Fibroblast of pulmonary artery (primary cell): ENCODE measurements around the gene ZNF12.

Experiments used
- DNase-seq: peaks from one replicate; pipeline ENCODE4 v3.0.0-alpha.2; 2010; ENCODE audit warnings: low read depth
- H3K4me3 ChIP-seq: replicated peaks from 2 replicates; pipeline ENCODE4 v1.5.1; 2011; ENCODE audit warnings: low read depth, mild to moderate bottlenecking, control low read depth, low read length, moderate library complexity
- TF ChIP-seq, protein P1 (sequence below): IDR thresholded peaks from 2 replicates; pipeline ENCODE4 v1.5.1; 2011; ENCODE audit warnings: mild to moderate bottlenecking, control low read depth, low read length, inconsistent platforms; ENCODE audit errors: missing control alignments

The ZNF12 gene

DNA sequence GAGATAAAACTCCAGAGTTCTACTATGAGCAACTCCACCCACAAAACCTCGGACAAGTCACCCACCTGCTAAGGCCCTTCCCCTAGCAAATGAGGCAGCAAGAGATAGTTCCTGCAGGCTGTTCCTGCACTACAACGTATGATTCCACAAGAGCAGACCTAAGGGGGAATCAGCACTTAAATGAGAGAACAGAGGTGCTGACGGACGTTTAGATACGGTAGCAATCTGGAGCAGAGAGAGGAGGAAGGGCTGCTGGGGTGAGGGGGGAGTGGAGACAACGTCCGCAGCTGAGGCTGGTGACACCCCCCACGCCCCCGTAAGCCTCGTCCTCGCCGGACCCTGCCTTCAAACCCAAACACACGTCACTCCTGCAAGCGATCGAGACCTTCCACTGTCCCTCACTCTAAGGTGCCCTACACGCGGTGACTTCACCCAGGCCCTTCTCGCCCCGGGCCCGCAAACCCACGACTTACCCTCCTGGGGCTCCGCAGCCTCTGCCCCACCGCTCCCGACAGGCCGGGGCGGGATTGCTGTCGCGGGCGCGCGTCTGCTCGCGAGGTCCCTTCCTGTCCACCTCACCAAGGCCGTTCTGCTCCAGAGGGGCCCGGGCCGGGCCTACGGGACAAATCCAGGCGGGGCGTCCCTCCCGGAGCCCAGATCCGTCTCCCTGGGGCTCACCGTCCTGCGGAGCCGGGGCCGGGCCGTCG lies 635 bp downstream of the ZNF12 start:
- peak; percentile 35 for DNase-seq
- TF ChIP-seq, protein P1, sequence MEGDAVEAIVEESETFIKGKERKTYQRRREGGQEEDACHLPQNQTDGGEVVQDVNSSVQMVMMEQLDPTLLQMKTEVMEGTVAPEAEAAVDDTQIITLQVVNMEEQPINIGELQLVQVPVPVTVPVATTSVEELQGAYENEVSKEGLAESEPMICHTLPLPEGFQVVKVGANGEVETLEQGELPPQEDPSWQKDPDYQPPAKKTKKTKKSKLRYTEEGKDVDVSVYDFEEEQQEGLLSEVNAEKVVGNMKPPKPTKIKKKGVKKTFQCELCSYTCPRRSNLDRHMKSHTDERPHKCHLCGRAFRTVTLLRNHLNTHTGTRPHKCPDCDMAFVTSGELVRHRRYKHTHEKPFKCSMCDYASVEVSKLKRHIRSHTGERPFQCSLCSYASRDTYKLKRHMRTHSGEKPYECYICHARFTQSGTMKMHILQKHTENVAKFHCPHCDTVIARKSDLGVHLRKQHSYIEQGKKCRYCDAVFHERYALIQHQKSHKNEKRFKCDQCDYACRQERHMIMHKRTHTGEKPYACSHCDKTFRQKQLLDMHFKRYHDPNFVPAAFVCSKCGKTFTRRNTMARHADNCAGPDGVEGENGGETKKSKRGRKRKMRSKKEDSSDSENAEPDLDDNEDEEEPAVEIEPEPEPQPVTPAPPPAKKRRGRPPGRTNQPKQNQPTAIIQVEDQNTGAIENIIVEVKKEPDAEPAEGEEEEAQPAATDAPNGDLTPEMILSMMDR = no peak
- peak overlapping the region; percentile 91 for H3K4me3 ChIP-seq

DNA sequence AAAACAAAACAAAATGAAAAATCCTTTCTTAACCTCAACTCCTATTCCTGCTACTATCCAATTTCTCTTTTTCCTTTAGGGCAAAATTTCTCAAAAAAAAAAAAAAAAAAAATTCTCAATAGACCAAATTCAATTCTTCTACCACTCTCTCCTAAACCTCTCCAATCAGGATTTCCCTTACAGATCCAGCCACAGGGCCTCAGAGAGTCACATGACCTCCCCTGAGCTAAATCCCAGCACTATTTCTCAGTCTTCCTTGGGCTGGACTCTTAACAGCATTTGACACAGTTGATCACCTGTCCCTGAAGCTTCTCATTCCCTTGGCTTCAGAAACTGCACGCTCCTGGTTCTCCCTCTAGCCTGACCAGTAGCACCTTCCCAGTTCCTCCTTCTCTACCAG lies 4.9 kb downstream of the ZNF12 start:
- DNase-seq = no peak
- TF ChIP-seq, protein P1 = no peak
- H3K4me3 ChIP-seq = no peak overlapping the region

DNA sequence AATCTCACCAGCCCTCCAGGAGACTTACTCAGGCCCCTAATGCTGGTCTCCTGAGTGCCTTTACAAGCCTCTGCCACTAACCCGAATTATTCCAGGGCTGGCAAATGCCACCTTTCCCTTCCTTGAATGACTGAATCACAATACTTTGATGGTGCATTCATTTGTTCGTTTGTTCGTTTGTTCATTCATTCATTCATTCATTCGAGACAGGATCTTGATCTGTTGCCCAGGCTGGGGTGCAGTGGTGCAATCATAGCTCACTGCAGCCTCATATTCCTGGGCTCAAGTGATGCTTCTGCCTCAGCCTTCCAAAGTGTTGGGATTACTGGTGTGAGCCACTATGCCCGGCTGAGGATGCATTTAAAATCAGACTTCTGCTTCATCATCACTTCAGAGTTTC lies 6.0 kb downstream of the ZNF12 start:
- no peak overlapping the region for H3K4me3 ChIP-seq
- no peak for DNase-seq
- TF ChIP-seq, protein P1 = no peak

DNA sequence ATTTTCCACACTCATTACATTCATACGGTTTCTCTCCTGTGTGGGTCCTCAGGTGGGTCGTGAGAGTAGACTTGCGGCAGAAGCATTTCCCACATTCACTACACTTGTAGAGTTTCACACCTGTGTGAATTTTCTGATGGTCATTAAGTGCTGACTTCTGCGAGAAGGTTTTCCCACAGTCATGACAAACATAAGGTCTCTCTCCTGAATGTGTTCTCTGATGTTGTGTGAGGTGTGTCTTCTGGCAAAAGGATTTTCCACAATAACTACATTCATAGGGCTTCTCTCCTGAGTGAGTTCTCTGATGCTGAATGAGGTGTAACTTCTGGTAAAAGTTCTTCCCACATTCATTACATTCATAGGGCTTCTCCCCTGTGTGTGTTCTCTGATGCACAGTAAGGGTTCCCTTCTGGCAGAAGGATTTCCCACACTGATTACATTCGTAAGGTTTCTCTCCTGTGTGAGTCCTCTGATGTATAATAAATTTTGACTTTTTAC lies 15.1 kb downstream of the ZNF12 start:
- H3K4me3 ChIP-seq = no peak overlapping the region
- peak; percentile 33 for DNase-seq
- TF ChIP-seq, protein P1 = no peak

DNA sequence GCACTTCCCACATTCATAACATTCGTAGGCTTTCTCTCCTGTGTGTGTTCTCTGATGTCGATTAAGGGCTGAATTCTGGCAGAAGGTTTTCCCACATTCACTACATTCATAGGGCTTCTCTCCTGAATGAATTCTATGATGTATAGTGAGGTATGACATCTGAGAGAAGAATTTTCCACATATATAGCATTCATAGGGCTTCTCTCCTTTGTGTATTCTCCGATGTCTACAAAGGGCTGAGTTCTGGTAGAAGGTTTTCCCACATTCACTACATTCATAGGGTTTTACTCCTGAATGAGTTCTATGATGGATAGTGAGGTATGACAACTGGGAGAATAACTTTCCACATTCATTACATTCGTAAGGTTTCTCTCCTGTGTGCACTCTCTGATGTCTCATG lies 15.6 kb downstream of the ZNF12 start:
- DNase-seq = no peak
- TF ChIP-seq, protein P1 = no peak
- no peak overlapping the region for H3K4me3 ChIP-seq

DNA sequence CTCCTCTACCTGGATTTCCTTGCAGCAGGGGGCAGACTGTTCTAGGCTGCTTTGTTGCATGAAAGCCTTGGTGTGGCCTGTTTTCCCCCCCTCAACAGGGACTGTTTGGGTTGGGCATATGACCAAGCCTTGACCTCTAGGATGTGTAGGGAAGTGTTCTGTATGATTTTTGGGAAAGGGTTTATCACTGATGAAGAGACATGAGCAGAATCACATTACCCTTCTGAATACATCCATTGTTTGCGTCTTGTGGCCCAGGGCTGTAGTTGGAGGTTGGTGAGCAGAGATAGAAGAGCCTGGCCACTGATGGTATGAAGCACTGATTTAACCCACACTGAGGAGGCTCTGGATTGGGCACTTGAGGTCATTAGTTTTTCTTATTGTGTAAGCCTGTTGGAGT lies 26.6 kb downstream of the ZNF12 start:
- TF ChIP-seq, protein P1 = no peak
- no peak overlapping the region for H3K4me3 ChIP-seq
- no peak for DNase-seq
